Epidermal melanocyte (primary cell): ENCODE measurements around the gene USO1.
"Not testable (repeated sequence)": the region's sequence is repeated elsewhere in the genome, so short reads cannot be mapped to it uniquely, and the experiment has no call there.

Experiments
- DNase-seq: peaks from one replicate; pipeline ENCODE4 v3.0.0; 2011; ENCODE audit warnings: low spot score; ENCODE audit not compliant: insufficient read length

The USO1 gene

GRCh38 chr4:75769036-75769435, 44.7 kb downstream of the USO1 start:
- no peak for DNase-seq

DNA sequence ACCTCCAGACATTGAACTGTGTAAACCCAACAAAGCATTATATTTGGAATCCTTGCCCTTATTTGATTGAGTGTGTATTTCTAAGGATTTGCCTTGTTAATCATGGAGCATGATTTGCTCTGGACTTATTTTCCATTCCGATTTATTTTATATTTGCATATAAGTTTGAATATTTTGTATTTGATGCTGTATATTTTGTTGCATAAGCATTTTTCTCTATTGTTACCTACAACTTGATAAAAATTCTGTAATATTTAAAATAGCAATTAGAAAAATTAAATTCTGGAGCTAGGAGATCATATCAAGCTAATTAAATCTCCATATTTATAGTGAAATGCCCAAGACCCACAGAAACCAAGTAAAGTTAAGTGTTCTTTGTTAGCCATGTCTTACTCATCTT, 47.2 kb downstream of the USO1 start:
- DNase-seq, result no peak

DNA sequence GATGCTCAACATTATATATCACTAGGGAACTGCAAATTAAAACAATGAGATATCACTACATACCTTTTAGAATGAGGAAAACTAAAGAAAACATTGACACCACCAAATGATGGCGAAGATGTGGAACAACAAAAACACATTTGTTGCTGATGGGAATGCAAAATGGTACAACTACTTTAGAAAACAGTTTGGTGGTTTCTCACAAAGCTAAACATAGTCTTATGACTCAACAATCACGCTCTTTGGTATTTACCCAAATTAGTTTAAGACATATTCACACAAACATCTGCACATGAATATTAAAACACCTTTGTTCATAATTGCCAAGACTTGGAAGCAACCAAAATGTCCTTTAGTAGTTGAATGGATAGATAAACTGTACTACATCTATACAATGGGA, 53.2 kb downstream of the USO1 start:
- no peak for DNase-seq

- no peak for DNase-seq
Measured at GRCh38 chr4:75779105-75779757, 54.9 kb downstream of the USO1 start.

DNA sequence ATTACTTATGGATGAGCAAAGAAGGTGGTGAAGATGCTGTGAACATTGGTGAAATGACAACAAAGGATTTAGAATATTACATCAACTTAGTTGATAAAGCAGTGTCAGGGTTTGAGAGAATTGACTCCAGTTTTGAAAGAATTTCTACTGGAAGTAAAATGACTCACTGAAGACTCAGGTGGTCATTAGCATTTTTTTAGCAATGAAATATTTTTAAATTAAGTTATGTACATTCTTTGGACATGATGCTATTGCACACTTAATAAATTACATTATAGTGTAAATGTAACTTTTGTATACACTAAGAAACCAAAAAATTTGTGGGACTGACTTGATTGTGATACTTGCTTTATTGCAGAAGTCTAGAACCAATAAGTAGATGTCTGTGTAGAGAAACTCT, 56.9 kb downstream of the USO1 start:
- DNase-seq, result no peak

DNA sequence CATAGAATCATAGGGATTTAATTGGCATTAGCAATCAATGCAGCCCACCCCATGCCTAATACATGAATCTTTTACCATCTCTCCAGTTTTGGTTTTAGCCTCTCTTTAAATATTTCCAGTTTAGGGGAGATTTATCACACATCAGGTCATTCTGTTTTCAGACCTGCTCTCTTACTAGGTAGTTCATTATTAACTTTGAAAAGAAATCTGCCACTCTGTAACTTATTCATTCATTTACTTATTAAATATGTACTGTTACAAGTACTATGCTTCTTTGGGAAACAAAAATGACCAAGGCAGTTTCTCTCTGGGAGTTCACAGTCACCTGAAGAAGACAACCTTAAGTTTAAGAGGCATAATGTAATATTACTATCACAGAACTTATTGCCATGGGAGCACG, 62.1 kb downstream of the USO1 start:
- no peak for DNase-seq

DNA sequence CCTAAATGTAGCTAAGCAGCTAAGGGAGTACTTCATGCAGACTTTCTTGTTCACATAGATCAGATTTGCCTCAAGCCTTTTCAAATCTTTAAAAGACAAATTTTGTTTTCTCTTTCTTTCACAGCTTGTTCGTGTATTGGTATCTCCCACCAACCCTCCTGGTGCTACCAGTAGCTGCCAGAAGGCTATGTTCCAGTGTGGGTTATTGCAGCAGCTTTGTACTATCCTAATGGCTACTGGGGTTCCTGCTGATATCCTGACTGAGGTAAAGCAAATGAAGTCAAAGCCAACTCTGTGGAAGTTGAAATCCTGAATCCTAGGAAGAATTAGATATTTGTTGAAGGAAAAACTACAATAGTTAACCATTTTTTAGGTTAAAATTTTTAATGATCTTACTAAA, 62.6 kb downstream of the USO1 start:
- no peak for DNase-seq

DNA sequence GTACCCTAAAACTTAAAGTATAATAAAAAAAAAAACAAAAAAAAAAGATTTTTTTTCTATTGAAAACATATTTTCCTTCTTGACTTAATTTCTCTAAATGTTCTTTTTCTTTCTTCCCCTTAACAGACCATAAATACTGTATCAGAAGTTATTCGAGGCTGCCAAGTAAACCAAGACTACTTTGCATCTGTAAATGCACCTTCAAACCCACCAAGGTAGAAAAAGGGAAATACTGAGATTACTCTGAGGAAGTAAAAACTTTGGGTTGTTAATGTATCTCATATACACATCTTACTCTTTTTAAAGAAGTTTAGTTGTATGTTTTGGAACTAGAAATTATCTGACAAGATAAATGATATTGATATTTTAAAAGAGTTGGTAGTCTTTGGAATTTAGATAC, 65.6 kb downstream of the USO1 start:
- DNase-seq, result no peak

GRCh38 chr4:75800972-75801371, 76.6 kb downstream of the USO1 start:
- no peak for DNase-seq

GRCh38 chr4:75806035-75806434, 81.7 kb downstream of the USO1 start:
- not testable (repeated sequence) for DNase-seq

DNA sequence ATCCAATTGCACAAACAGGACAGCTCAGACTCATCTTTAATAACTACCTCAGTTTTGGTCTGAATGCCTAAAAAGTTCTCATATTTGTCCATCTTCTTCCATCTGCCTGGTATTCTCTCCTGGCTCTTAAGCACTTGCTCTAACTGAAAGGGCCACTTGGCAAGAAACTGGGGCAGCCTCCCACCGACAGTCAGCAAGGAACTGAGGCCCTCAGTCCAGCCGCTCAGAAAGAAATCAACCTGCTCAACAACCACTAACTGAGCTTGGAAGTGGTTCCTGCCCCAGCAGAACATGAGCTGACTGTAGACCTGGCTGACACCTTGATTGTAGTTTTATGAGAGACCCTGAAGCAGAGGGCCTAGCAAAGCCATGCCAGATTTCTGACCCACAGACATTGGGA, 93.5 kb downstream of the USO1 start:
- no peak for DNase-seq

- DNase-seq, result no peak
Measured at GRCh38 chr4:75819121-75819520, 94.7 kb downstream of the USO1 start.

GRCh38 chr4:75820197-75820596, 95.8 kb downstream of the USO1 start:
- no peak for DNase-seq

- DNase-seq, result no peak
Measured at GRCh38 chr4:75820676-75821075, 96.3 kb downstream of the USO1 start.

GRCh38 chr4:75821216-75821615, 96.8 kb downstream of the USO1 start:
- no peak for DNase-seq

DNA sequence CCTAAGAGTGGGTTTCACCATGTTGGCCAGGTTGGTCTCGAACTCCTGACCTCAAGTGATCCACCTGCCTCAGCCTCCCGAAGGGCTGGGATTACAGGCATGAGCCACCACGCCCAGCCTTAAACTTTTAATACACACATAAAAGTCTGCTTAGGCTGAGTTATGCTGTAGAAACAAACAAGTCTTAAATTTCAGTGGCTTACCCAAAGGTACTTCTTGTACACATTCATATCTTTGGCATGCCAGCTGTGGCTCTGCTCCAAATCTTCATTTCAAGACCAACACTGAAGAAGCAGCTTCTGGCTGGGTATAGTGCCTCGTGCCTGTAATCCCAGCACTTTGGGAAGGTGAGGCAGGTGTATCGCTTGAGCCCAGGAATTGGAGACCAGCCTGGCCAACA, 97.6 kb downstream of the USO1 start:
- no peak for DNase-seq

GRCh38 chr4:75822416-75822815, 98.0 kb downstream of the USO1 start:
- DNase-seq, result no peak

GRCh38 chr4:75823812-75824211, 99.4 kb downstream of the USO1 start:
- no peak for DNase-seq

DNA sequence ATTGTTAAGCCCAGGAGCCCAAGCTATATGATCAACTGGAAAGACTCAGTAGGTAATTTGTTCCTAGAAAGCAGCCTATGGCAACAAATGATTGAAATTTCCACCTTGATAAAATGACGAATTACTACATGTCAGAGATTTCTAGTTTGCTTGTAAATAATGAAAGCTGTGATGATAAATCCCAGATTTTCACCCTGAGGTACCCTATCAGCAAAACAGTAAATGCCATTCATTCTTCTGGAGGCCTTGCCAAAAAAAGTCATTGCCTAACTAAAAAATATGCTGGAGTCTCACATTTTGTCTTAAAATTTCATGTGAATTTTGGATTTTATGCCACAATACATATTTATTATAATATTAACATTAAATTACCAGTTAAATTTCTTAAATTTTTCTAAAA, 106.5 kb downstream of the USO1 start:
- DNase-seq, result no peak

DNA sequence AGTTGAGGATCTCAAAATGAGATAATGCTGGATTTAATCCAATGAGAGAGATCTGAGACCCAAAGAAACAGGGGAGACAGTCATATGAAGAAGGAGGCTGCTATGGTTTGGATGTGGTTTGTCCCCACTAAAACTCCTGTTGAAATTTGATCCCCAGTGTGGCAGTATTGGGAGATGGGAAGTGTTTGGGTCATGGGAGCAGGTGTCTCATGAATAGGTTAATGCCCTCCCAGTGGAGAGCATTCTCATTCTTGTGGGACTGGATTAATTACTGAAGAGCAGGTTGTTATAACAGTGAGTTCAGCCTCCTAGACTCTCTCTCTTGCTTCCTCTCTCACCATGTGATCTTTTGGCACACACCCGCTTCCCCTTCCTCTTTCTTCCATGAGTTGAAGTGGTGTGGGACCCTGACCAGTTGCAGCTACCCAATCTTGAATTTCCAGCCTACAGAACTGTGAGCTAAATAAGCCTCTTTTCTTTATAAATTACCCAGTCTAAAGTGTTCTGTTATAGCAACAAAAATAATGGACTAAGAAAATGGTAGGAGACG, 107.6 kb downstream of the USO1 start:
- no peak for DNase-seq

DNA sequence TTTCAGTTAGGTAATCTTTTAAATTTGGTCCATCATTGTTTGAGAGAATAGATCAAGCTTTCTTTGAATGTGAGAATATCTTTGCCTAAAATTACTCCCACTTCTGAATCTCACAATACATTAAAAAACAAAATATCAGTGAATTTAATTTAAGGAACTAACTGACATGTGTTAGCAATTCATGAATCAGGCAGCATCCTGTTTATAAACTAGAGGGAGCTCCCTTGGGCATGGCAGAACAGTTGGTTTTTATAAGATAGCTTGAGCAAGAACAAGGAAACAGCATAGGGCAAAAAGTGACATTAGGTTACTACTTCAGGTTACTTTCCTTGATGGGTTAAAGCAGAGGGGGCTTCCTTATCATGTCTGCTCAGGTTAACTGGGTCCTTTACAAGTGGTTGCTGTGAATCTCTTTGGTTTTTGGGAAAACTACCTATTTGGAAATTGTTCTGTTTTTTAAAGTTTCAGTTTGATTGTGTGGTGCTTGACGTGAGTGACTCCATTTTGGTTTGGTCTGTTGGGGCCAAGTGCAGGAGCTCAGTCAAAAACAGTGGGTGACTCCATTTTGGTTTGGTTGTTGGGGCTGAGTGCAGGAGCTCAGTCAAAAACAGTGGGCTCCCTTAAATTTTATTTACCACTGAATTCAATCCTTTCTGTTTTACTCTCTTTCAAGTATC, 109.9 kb downstream of the USO1 start:
- no peak for DNase-seq

GRCh38 chr4:75834772-75835154, 110.4 kb downstream of the USO1 start:
- no peak for DNase-seq
